NT2/D1 (cell line): ENCODE data around the gene PFAS.

Experiments used
- DNase-seq: peaks from one replicate; pipeline ENCODE4 v3.0.0-alpha.2; 2011; ENCODE audit warnings: low read depth, low spot score
- H3K27me3 ChIP-seq: 2 replicates; pipeline ENCODE4 v1.6.0; 2011; ENCODE audit warnings: mild to moderate bottlenecking; ENCODE audit not compliant: insufficient read length, insufficient read depth
- H3K36me3 ChIP-seq: 2 replicates; pipeline ENCODE4 v1.6.1; 2011; ENCODE audit warnings: mild to moderate bottlenecking, low read length, mixed read lengths; ENCODE audit not compliant: insufficient read depth, insufficient read length
- H3K4me1 ChIP-seq: 2 replicates; pipeline ENCODE4 v1.5.1; 2011; ENCODE audit not compliant: insufficient read depth, insufficient read length
- H3K4me3 ChIP-seq: 2 replicates; pipeline ENCODE4 v1.5.1; 2011; ENCODE audit warnings: low read depth; ENCODE audit not compliant: insufficient read length
- H3K9ac ChIP-seq: 2 replicates; pipeline ENCODE4 v1.6.0; 2011; ENCODE audit warnings: low read depth; ENCODE audit not compliant: insufficient read length
- H3K9me3 ChIP-seq: 2 replicates; pipeline ENCODE4 v1.5.1; 2011; ENCODE audit warnings: mild to moderate bottlenecking, low read length; ENCODE audit not compliant: insufficient read depth
- SUZ12 ChIP-seq: IDR thresholded peaks from 2 replicates; pipeline ENCODE4 v1.6.1; 2011; ENCODE audit not compliant: insufficient read length, insufficient read depth; ENCODE audit errors: extremely low read depth
- YY1 ChIP-seq: IDR thresholded peaks from 2 replicates; pipeline ENCODE4 v1.6.1; 2011; ENCODE audit not compliant: insufficient read length, insufficient read depth
- ZNF274 ChIP-seq: IDR thresholded peaks from 2 replicates; pipeline ENCODE4 v1.6.1; 2011; ENCODE audit warnings: mild to moderate bottlenecking, low read depth, low read length

PFAS gene

DNA sequence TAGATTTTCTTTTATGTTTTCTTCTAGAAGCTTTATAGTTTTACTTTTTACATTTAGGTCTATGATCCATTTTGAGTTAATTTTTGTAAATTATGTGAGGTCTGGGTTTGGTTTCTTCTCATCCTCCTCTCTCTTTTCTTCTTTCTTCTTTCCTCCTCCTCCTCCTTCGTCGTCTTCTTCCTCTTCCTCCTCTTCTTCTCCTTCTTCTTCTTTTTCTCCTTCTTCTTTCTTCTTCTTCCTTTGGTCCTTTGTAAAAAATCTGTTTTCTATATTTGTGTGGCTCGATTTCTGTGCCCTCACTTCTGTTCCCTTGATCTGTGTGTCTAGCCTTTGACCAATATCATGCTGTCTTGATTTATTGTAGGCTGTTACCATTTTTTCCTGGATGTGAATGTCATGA, 51.1 kb downstream of the PFAS start:
- H3K9ac ChIP-seq = no peak overlapping the region
- DNase-seq = no peak
- H3K36me3 ChIP-seq = no peaks in the 10 kb centered on the region
- no peaks in the 10 kb centered on the region for H3K9me3 ChIP-seq
- no peaks in the 10 kb centered on the region for H3K4me1 ChIP-seq
- TF ChIP-seq YY1 (no peak), SUZ12 (no peak), ZNF274 (no peak)
- H3K4me3 ChIP-seq = no peak overlapping the region
- no peaks in the 10 kb centered on the region for H3K27me3 ChIP-seq

DNA sequence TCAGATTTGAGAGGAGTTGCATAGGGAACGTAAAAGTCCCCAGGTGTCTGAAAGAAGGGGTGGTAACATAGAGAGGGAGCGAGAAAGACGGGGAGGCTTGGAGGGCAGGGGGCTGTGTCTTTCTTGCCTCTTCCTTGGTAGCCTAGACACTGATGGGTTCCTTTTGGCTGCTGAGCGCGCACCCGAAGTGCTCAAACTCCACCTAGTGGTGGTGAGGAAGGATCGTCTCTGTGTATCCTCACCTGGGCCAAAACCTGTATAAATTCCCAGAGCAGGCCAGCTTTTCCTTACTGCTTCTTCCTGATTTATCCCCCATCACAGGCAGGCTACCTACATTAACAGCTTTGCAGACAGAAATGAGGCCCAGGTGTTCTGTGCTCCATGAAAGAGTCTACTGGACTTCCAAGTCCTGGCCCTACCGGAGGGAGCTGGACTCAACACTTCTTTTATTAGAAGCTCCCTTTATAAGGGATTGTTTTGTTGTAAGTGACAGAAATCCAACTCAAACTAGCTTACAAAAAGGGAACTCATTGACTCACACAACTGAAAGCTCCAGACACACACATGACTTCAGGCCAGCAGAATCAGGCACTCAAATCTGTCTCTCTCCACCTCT, 51.6 kb downstream of the PFAS start:
- no peak overlapping the region for H3K4me3 ChIP-seq
- no peaks in the 10 kb centered on the region for H3K36me3 ChIP-seq
- no peaks in the 10 kb centered on the region for H3K4me1 ChIP-seq
- no peak for DNase-seq
- no peak overlapping the region for H3K9ac ChIP-seq
- H3K9me3 ChIP-seq = no peaks in the 10 kb centered on the region
- TF ChIP-seq SUZ12 (no peak), ZNF274 (no peak), YY1 (no peak)
- no peaks in the 10 kb centered on the region for H3K27me3 ChIP-seq

- Histone ChIP-seq H3K4me1 (peaks cover 10% of the 10 kb centered on the region), H3K4me3 (no peak overlapping the region), H3K9ac (no peak overlapping the region), H3K9me3 (no peaks in the 10 kb centered on the region), H3K27me3 (no peaks in the 10 kb centered on the region), H3K36me3 (no peaks in the 10 kb centered on the region)
- TF ChIP-seq SUZ12 (no peak), ZNF274 (no peak), YY1 (no peak)
- no peak for DNase-seq
Measured at GRCh38 chr17:8310601-8311123, 61.6 kb downstream of the PFAS start.

GRCh38 chr17:8311131-8311790, 62.2 kb downstream of the PFAS start:
- no peaks in the 10 kb centered on the region for H3K9me3 ChIP-seq
- H3K9ac ChIP-seq = no peak overlapping the region
- no peak overlapping the region for H3K4me3 ChIP-seq
- no peak for DNase-seq
- H3K27me3 ChIP-seq = no peaks in the 10 kb centered on the region
- peaks cover 10% of the 10 kb centered on the region for H3K4me1 ChIP-seq
- no peaks in the 10 kb centered on the region for H3K36me3 ChIP-seq
- no peak for TF ChIP-seq SUZ12
- TF ChIP-seq YY1 = no peak
- TF ChIP-seq ZNF274 = no peak

- no peaks in the 10 kb centered on the region for H3K36me3 ChIP-seq
- peaks cover 10% of the 10 kb centered on the region for H3K4me1 ChIP-seq
- no peak overlapping the region for H3K9ac ChIP-seq
- DNase-seq = no peak
- H3K4me3 ChIP-seq = no peak overlapping the region
- no peaks in the 10 kb centered on the region for H3K9me3 ChIP-seq
- no peaks in the 10 kb centered on the region for H3K27me3 ChIP-seq
- no peak for TF ChIP-seq YY1
Measured at GRCh38 chr17:8312251-8312650, 63.2 kb downstream of the PFAS start.

GRCh38 chr17:8312726-8313600, 63.9 kb downstream of the PFAS start:
- TF ChIP-seq SUZ12 (no peak), YY1 (no peak), ZNF274 (no peak)
- H3K36me3 ChIP-seq = no peaks in the 10 kb centered on the region
- peaks cover 10% of the 10 kb centered on the region for H3K4me1 ChIP-seq
- no peaks in the 10 kb centered on the region for H3K9me3 ChIP-seq
- no peaks in the 10 kb centered on the region for H3K27me3 ChIP-seq
- no peak overlapping the region for H3K4me3 ChIP-seq
- DNase-seq = no peak
- no peak overlapping the region for H3K9ac ChIP-seq

DNA sequence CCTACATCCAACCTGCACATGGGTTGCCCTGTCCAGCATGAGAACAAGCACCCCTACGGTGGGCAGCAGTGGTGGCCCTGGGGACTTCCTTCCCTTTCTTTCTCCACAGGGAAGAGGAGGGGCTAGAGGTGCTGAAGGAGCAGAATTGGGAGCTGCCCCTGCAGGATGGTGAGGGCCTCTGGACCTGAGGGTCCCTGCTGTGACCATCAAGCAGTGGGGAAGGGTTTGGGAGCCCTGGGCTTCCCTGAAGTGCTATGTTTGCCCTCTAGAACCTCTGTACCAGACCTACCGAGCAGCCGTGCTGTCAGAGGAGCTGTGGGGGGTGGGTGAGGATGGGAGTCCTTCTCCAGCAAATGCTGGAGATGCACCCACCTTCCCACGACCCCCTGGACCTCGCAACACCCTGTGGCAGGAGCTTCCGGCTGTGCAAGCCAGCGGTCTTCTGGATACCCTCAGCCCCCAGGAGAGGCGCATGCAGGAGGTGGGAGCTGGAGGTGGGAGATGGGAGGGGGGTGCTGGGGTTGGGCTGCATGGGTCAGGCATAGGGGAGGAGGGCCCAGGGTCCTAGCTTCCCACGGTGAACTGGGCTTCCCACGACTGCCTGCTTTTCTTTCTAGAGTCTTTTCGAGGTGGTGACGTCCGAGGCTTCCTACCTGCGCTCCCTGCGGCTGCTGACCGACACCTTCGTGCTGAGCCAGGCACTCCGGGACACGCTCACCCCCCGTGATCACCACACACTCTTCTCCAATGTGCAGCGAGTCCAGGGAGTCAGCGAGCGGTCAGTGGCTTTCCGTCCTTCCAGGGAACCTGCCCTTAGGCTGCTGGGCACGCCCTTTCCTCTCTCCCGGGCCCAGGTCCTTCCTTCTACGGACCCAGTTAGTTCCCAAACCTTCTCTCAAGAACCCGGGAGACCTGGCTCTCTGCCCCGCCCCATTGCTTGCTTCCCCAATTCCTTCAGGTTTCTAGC, 66.0 kb downstream of the PFAS start:
- Histone ChIP-seq H3K4me3 (no peak overlapping the region), H3K9ac (no peak overlapping the region), H3K36me3 (no peaks in the 10 kb centered on the region), H3K27me3 (no peaks in the 10 kb centered on the region), H3K9me3 (no peaks in the 10 kb centered on the region), H3K4me1 (peaks cover 13% of the 10 kb centered on the region)
- DNase-seq = no peak
- no peak for TF ChIP-seq YY1
- TF ChIP-seq SUZ12 = no peak
- TF ChIP-seq ZNF274 = no peak
